Measurements from ENCODE around the gene GOLGA1. TPM values are rescaled to one million over a fixed set of nuclear protein-coding genes. Genes with fewer than 3 reads are reported as not detected.
"Not testable (repeated sequence)": the region's sequence is repeated elsewhere in the genome, so short reads cannot be mapped to it uniquely, and the experiment has no call there.

Gene GOLGA1
- polyA plus RNA-seq, 1 donor from 2014 or later: 15.3 TPM

- no peak overlapping the region for H3K27ac ChIP-seq (ENCODE audit: low read length)
- H3K9me2 ChIP-seq (ENCODE audit: insufficient read depth, low read length): no peaks in the 10 kb centered on the region
- no peaks in the 10 kb centered on the region for H3K27me3 ChIP-seq (ENCODE audit: insufficient read depth, low read depth, low read length)
- no peak overlapping the region for H3K9ac ChIP-seq (ENCODE audit: low read length)
- H3F3A ChIP-seq (ENCODE audit: insufficient read depth, low read length, poor library complexity, severe bottlenecking): no peaks in the 10 kb centered on the region
- no peaks in the 10 kb centered on the region for H3K36me3 ChIP-seq (ENCODE audit: insufficient read depth, low read length)
- H2AFZ ChIP-seq (ENCODE audit: low read depth, low read length): no peak overlapping the region
- H4K20me1 ChIP-seq (ENCODE audit: insufficient read depth): no peaks in the 10 kb centered on the region
- no peaks in the 10 kb centered on the region for H3K9me3 ChIP-seq (ENCODE audit: low read length)
- no peak overlapping the region for H3K4me2 ChIP-seq (ENCODE audit: low read length)
- no peaks in the 10 kb centered on the region for H3K79me2 ChIP-seq (replicated peaks; ENCODE audit: insufficient read depth, low read length)
- no peak overlapping the region for H3K4me3 ChIP-seq (ENCODE audit: low read length)
- TF ChIP-seq EP300 (conservative IDR thresholded peaks at IDR 0.05; ENCODE audit: poor library complexity, severe bottlenecking) (no peak), TAF1 (IDR thresholded peaks at IDR 0.05; ENCODE audit: low read depth) (no peak), CTCF (IDR thresholded peaks at IDR 0.05; ENCODE audit: poor library complexity, severe bottlenecking) (no peak), RAD21 (conservative IDR thresholded peaks at IDR 0.05) (no peak), POLR2AphosphoS5 (IDR thresholded peaks at IDR 0.05) (no peak), SMC3 (conservative IDR thresholded peaks at IDR 0.05; ENCODE audit: poor library complexity) (no peak), MXI1 (conservative IDR thresholded peaks at IDR 0.05; ENCODE audit: poor library complexity, severe bottlenecking) (no peak), EZH2 (IDR thresholded peaks at IDR 0.05; ENCODE audit: borderline replicate concordance, insufficient read depth, low read length, poor library complexity, severe bottlenecking) (no peak), REST (IDR thresholded peaks at IDR 0.05; ENCODE audit: borderline replicate concordance) (no peak)
These were observed 23.2 kb upstream of the GOLGA1 start for GRCh38 chr9:124964056-124964455.

GRCh38 chr9:124960409-124960752 lies 19.5 kb upstream of the GOLGA1 start:
- no peaks in the 10 kb centered on the region for H3K27me3 ChIP-seq (ENCODE audit: insufficient read depth, low read depth, low read length)
- no peaks in the 10 kb centered on the region for H3K9me3 ChIP-seq (ENCODE audit: low read length)
- H3K4me2 ChIP-seq (ENCODE audit: low read length): no peak overlapping the region
- H3K9ac ChIP-seq (ENCODE audit: low read length): no peak overlapping the region
- H4K20me1 ChIP-seq (ENCODE audit: insufficient read depth): no peaks in the 10 kb centered on the region
- H3K79me2 ChIP-seq (replicated peaks; ENCODE audit: insufficient read depth, low read length): no peaks in the 10 kb centered on the region
- no peaks in the 10 kb centered on the region for H3K36me3 ChIP-seq (ENCODE audit: insufficient read depth, low read length)
- TF ChIP-seq EZH2 (IDR thresholded peaks at IDR 0.05; ENCODE audit: borderline replicate concordance, insufficient read depth, low read length, poor library complexity, severe bottlenecking): no peak
- no peak for TF ChIP-seq POLR2AphosphoS5 (IDR thresholded peaks at IDR 0.05)
- no peak for TF ChIP-seq MXI1 (conservative IDR thresholded peaks at IDR 0.05; ENCODE audit: poor library complexity, severe bottlenecking)
- no peak for TF ChIP-seq CTCF (IDR thresholded peaks at IDR 0.05; ENCODE audit: poor library complexity, severe bottlenecking)
- TF ChIP-seq RAD21 (conservative IDR thresholded peaks at IDR 0.05): no peak
- TF ChIP-seq REST (IDR thresholded peaks at IDR 0.05; ENCODE audit: borderline replicate concordance): no peak
- no peak for TF ChIP-seq TAF1 (IDR thresholded peaks at IDR 0.05; ENCODE audit: low read depth)
- TF ChIP-seq EP300 (conservative IDR thresholded peaks at IDR 0.05; ENCODE audit: poor library complexity, severe bottlenecking): no peak
- no peak for TF ChIP-seq SMC3 (conservative IDR thresholded peaks at IDR 0.05; ENCODE audit: poor library complexity)
- no peak overlapping the region for H3K4me3 ChIP-seq (ENCODE audit: low read length)
- H3F3A ChIP-seq (ENCODE audit: insufficient read depth, low read length, poor library complexity, severe bottlenecking): no peaks in the 10 kb centered on the region
- H2AFZ ChIP-seq (ENCODE audit: low read depth, low read length): no peak overlapping the region
- no peaks in the 10 kb centered on the region for H3K9me2 ChIP-seq (ENCODE audit: insufficient read depth, low read length)
- no peak overlapping the region for H3K27ac ChIP-seq (ENCODE audit: low read length)

DNA sequence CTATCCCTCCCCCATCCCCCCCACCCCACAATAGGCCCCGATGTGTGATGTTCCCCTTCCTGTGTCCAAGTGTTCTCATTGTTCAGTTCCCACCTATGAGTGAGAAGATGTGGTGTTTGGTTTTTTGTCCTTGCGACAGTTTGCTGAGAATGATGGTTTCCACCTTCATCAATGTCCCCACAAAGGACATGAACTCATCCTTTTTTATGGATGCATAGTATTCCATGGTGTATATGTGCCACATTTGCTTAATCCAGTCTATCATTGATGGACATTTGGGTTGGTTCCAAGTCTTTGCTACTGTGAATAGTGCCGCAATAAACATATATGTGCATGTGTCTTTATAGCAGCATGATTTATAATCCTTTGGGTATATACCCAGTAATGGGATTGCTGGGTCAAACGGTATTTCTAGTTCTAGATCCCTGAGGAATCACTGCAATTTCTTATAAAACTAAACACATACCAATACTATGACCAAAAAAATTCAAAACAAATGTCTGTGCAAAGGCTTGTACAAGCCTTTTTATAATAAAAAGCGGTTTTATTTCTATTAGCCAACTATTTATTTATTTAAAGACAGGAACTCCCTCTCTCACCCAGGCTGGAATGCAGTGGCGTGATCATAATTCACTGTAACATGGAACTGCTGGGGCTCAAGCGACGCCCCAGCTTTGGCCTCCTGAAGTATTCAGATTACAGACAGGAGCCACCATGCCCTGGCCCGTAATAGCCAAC lies 19.0 kb upstream of the GOLGA1 start:
- H3K27me3 ChIP-seq (ENCODE audit: insufficient read depth, low read depth, low read length); H3K36me3 ChIP-seq (ENCODE audit: insufficient read depth, low read length); H4K20me1 ChIP-seq (ENCODE audit: insufficient read depth); H2AFZ ChIP-seq (ENCODE audit: low read depth, low read length); H3K9me3 ChIP-seq (ENCODE audit: low read length); H3K27ac ChIP-seq (ENCODE audit: low read length); H3K4me2 ChIP-seq (ENCODE audit: low read length); H3K9me2 ChIP-seq (ENCODE audit: insufficient read depth, low read length); H3K4me3 ChIP-seq (ENCODE audit: low read length); H3F3A ChIP-seq (ENCODE audit: insufficient read depth, low read length, poor library complexity, severe bottlenecking); H3K9ac ChIP-seq (ENCODE audit: low read length); H3K79me2 ChIP-seq (replicated peaks; ENCODE audit: insufficient read depth, low read length): not testable (repeated sequence)
